ENCODE measurements around the gene AGMO.

The AGMO gene

DNA sequence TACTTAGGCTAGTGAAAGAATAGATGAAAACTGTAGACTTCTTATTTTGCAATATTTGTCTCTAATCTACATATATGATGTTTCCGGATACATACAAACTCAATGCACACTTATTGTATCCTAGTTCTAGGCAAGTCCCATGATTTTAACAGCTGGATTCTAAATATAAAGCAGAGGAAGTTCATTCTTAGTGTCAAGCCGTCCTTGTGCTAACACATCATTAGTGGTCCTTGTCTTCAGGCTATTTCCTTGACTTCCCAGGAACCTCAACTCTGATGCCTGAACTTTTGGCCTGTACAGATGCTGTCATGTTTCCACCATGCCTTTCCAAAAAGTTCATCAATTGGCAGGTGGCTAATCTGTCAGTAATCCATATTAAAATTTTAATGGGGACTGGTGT is 357.4 kb downstream of the AGMO start:
- no peak for DNase-seq

DNA sequence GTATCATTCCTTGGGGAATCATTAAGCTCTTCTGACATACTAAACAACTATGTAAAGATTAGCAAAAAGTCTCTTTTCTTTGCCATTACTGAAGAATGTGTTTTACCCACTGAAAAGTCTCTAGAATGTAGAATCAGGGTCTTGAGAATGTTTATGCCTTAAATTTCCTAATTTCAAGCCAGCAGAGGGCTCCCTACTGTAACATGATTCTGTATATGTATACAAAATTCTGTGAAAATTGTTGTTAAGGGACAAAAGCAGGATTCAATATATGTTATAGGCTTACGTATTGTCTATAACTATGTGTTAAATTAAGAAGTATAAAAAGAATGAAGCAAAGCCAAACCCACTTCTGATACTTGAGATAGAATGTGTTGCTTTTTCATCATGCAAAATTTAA is 362.3 kb downstream of the AGMO start:
- DNase-seq, result no peak

DNA sequence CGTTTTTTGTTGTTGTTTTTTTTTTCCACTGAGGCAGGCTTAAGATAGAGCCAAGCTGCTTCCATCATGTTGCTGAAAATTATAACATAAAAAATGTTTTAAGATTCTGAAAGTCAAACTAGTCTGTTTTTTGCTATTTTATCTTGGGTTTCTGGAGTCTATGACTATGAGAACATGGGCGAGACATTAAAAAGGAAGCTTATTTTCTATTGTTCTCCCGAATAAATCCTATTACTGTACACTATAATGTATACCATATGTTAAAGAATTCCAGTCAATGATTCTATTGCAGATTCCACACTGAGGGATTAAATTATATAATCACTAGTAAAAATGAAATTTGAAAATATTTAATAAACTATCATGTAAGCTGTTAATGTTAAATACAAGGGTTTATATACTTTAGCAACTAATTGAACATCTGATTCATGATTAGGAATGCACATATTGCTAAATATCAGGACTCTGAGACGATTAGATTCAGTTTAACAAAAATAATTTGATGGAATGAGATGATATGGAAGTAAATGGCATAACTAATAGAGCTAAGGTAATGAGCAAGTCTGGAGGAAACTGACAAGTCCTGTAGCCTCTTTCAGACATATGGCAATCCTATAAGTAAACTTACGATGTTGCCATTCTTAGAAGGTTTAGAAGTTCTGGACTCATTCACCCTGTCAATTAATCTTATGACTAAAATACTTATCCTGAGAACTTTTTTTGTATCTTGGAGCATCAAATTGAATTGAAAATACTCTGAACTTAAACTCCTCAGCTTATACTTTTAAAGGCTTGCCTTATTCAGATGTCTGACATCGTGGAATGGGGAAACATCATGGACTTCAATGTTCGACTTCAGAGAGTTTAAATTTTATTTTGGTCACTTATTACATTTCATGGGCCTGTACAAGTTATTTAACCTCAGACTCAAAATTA is 364.5 kb downstream of the AGMO start:
- DNase-seq, result no peak

DNA sequence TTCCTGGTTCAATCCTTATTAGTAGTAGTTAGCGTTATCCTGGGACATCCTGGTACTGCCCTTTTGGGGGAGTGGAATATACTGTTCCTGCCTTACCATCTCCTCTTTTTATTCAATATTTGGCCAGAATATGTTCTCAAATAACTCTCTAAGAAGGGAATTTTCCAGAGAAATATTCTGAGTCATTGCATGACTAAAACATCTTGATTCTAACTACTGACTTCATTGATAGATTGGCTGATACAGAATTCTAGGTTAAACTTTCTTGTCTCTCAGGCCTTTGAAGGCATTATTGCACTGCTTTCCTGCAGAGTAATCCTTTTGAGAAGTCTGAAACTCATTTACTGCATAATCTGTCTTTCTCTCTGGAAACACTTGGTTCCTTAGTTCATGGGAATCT is 383.8 kb downstream of the AGMO start:
- no peak for DNase-seq

DNA sequence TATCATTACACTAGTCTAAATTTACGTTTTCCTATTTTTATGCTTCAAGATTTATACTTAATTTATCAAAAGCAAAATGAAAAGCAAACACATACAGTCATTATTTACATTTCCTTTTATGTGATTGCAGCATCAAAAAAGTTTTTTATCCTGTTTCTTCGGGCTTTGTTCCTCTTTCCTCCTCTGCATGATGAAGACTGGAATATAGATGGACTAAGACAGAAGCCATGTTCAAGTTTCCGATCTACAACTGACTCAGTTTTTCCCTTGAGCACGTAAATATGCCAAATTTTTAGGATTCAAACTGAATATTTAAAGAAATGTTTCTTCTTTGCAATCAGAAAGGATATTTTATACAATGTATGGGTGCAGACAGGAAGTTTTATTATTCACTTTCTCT is 385.7 kb downstream of the AGMO start:
- no peak for DNase-seq

DNA sequence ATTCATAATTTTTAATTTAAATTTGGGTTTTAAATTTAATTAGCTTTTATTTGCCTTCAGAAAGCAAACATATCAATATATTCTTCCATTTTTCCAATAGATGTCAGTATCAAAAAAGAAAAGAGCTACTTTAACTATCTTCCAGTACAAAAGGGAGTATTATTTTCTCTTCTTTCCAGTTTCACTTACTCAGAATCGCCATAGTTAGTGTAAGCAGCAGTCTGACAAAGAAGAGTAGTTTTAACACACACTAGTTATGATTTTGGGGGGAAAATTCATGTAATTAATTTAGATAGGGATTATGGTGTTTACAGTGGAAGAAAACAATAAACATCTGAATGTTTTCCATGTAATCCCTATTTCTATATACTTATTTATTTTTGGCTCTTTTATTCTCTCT is 386.7 kb downstream of the AGMO start:
- no peak for DNase-seq

DNA sequence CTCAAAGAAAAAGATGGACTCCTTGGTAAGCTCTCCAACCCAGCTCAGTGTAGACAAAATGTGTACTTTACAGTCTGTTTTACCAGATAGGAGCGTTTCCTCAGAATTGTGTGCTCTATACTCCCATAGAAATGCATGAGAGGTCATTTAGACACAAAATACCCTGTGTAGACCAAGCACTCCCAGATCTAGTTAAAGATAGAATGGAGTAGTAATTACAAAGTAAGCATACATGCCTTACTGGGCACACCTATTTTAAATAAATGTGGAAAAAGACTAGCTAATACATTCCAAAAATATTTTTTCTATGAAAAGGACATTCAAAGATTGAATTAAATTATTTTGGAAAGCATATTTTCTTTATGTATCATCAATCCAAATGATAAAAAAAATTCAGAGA is 387.3 kb downstream of the AGMO start:
- DNase-seq, result no peak

DNA sequence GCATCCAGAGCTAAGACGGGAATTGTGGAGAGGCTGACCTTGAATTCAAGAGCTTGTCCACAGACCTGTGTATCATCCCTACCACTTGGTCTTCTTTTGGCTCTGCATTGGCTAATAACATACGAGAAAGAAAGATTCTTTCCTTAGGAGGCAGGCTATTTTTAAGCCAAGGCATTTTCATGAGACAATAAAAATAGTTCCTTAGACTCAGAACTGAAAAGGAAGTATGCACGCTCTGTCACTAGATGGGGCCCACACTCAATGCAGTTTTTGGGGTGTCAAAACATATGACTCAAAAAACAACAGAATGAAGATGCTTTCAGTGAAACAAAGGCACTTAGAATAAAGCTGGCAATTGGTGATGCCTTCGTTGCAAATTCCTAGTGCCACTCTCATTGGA is 393.3 kb downstream of the AGMO start:
- no peak for DNase-seq

DNA sequence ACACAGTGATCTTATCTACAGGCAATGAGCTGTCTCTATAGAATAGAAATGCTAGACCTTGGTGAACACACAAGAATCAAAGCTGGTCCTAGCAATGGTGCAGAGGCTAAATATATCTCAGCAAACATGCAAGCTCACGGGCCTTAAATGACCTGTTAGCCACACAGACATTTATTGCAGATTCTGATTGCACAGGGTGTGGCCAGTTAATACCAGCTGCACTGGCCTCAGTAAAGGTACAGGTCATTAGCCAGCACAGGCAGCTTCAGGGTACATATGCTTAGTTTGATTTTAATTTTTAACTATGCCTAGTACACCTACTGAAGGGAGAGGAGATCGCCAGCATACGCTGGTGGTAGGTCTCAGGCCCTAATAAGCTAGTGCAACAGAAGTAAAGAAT is 393.9 kb downstream of the AGMO start:
- DNase-seq, result no peak

DNA sequence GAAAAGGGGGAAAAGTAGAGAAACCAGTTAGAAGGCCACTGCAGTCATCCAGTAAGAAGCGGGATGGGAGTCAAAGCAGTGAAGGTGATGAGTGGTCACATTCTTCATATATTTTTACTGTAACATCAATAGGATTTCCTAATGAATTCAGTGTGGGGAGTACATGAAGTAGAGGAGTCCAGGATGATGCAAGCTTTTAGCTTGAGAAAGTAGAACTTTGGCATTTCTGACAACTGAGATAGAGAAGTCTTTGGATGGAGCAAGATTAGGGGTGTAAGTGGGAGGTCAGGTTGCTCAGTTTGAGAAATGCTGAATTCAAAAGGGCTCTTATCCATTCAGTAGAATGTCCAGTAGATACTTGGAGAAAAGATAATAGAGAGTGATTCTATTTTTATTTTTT is 395.2 kb downstream of the AGMO start:
- DNase-seq, result no peak

DNA sequence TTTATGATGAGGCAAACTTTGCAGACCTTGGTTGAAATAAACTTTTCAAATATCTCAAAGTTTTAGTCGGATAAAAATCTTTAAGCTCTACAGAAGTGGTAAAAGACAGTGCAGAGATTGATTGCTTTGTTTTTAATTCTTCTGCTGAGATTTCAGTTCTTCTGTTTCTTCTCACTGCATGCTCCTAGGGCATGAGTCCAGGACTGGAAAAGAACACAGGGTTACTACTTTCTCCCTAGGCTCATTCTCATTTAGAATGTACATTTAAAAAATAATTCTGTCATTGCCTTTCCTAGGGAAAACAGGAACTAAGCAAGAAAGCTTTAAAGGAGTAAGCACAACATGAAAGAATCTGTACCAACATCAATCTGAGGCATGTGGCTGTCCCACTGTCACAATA is 402.6 kb downstream of the AGMO start:
- DNase-seq, result no peak

DNA sequence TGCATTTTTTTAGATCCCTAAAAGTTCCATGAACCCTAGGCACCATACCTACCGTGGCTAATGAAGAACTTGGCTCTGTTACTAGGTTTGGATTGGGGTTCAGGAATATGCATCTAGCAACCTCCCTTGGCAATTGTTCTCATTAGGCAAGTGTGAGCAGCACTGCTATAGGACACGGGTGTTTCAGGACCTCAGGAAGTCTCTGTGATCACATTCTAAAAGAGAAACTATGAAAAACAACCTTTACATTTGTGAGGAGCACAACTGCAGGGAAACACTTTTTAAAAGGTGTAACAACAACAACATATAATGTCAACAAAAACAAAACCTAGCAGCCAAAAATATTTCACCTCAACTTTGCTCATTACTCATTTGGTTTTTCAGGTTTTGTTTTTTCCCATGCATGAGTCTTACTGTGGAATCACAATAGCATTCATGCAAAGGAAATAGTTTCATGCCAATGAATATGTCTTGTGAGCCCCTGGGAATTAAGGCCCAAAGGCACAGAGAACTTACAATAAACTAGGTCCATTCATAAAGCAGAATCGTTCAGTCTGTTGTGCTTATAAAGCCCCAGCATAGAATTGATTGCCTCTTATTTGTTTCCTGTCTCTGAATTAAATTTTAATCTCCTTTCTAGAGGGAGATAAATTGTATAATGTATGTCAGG is 403.5 kb downstream of the AGMO start:
- no peak for DNase-seq

Measured in NCI-H1105 (cell line).